ENCODE results near the gene TPPP. TPM values are rescaled to one million over a fixed set of nuclear protein-coding genes. Genes with fewer than 3 reads are reported as not detected.
"Not testable (repeated sequence)": the region's sequence is repeated elsewhere in the genome, so short reads cannot be mapped to it uniquely, and the experiment has no call there.

Gene TPPP
- total and polyA plus RNA-seq, 2 donors (not counting 1 experiment from before 2014, with no cell fraction given): 0.06 TPM; not detected in 1

DNA sequence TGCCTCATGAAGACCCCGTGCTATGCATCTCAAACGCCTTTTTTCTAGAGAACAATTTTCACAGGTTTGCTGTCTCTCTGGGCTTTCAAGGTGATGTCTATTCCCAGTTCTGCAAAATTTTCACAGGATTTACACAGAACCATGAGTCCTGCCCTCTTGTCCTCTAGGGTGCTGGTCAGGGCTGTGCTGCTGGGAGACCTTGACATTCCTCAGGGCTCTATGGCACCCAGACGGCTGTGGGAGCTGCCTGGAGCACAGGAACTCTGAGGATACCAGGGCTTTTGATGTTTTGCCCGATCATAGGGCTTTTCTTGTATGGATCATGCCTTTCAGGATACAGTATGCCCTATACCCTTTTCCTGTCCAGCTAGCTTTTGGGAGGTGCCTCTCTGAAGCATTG is 22.5 kb upstream of the TPPP start:
- H3K27ac Mint-ChIP-seq; H3K27ac ChIP-seq (ENCODE audit: low read length in 2 of 2); H3K4me3 Mint-ChIP-seq; intact Hi-C loops (cut with micrococcal nuclease); H3K4me3 ChIP-seq (ENCODE audit: control extremely low read depth in 1 of 5, extremely low read depth in 1 of 5, insufficient read depth in 1 of 5, low read depth in 2 of 5, low read length in 4 of 5); ATAC-seq (ENCODE audit: low read depth); H3K4me1 Mint-ChIP-seq; H3K9ac ChIP-seq (ENCODE audit: low read length); H3K4me1 ChIP-seq (ENCODE audit: control insufficient read depth in 2 of 2, insufficient read depth in 2 of 2, low read length in 2 of 2); POLR2A ChIA-PET; H2AFZ ChIP-seq (ENCODE audit: insufficient read depth, low read depth, low read length, poor library complexity, severe bottlenecking); H3K79me2 ChIP-seq (ENCODE audit: control insufficient read depth, insufficient read depth, low read length); H3K4me2 ChIP-seq (replicated peaks; ENCODE audit: low read depth, low read length, poor library complexity, severe bottlenecking); H4K20me1 ChIP-seq (ENCODE audit: control insufficient read depth, insufficient read depth, low read length, poor library complexity, severe bottlenecking); CTCF ChIA-PET; DNase-seq; H3K36me3 ChIP-seq (replicated peaks in 1 of 2; ENCODE audit: control extremely low read depth in 1 of 2, control insufficient read depth in 1 of 2, extremely low read depth in 1 of 2, insufficient read depth in 2 of 2, low read length in 1 of 2): not testable (repeated sequence)
- peaks cover 14% of the 10 kb centered on the region for H3K9me3 Mint-ChIP-seq (ENCODE audit: insufficient read depth)
- WGBS (ENCODE audit: insufficient coverage): 80% methylated on average over 2 of the region's 4 CpGs
- H3K27me3 Mint-ChIP-seq: peaks cover 29% of the 10 kb centered on the region
- peaks cover 0 to 11% (median 7%) of the 10 kb centered on the region in 4 experiments for H3K27me3 ChIP-seq (replicated peaks in 1 of 4; ENCODE audit: control extremely low read depth in 1 of 4, control insufficient read depth in 3 of 4, insufficient read depth in 4 of 4, low read length in 3 of 4)
- H3K9me3 ChIP-seq (ENCODE audit: control extremely low read depth in 1 of 3, control insufficient read depth in 2 of 3, insufficient read depth in 1 of 3, low read length in 2 of 3): peaks cover 0 to 12% (median 8%) of the 10 kb centered on the region in 3 donors

DNA sequence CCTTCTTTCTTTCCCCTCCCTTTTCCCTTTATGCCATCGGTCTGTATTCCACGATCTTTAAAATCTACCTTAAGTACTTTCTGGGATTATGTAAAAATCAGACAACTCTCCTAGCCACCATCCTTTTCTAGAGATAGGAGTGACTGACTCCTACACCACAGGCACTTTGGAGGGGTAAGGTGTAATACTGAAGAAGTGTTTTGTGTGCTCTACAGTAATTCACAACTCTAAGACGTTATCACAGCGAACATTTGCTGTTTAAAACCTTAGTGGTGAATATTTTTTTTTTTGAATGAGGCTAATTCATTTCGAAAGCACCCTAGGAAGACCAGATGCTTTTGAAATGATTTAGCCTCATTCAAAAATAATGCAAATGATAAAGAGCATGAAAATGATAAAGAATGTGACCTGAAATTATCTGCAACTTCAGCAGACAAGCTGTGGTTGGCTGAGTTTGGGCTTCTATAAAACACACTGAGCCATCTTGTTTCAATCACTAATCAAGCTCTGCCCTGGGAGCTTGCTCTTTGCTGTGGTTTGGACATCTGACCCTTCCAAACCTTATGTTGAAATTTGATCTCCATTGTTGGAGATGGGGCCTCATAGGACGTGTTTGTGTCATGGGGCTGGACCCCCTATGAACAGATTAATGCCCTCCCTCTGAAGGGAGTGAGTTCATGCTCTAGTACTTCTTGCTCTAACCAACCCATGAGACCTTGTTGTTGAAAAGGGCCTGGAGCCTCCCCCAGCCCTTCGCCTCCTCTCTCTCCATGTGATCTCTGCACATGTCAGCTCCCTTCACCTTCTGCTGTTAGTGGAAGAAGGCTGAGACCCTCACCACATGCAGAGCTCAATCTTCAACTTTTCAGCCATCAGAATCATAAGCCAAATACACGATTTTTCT is 21.3 kb upstream of the TPPP start:
- H3K9me3 Mint-ChIP-seq (ENCODE audit: insufficient read depth); POLR2A ChIA-PET; H3K36me3 ChIP-seq (replicated peaks in 1 of 2; ENCODE audit: control extremely low read depth in 1 of 2, control insufficient read depth in 1 of 2, extremely low read depth in 1 of 2, insufficient read depth in 2 of 2, low read length in 1 of 2); intact Hi-C loops (cut with micrococcal nuclease); H3K79me2 ChIP-seq (ENCODE audit: control insufficient read depth, insufficient read depth, low read length); ATAC-seq (ENCODE audit: low read depth); H3K27ac Mint-ChIP-seq; DNase-seq; H4K20me1 ChIP-seq (ENCODE audit: control insufficient read depth, insufficient read depth, low read length, poor library complexity, severe bottlenecking); H3K4me2 ChIP-seq (replicated peaks; ENCODE audit: low read depth, low read length, poor library complexity, severe bottlenecking); CTCF ChIA-PET; H3K4me1 Mint-ChIP-seq; H3K9ac ChIP-seq (ENCODE audit: low read length); H3K27ac ChIP-seq (ENCODE audit: low read length in 2 of 2); H3K4me3 Mint-ChIP-seq; H3K4me3 ChIP-seq (ENCODE audit: control extremely low read depth in 1 of 5, extremely low read depth in 1 of 5, insufficient read depth in 1 of 5, low read depth in 2 of 5, low read length in 4 of 5); H3K4me1 ChIP-seq (ENCODE audit: control insufficient read depth in 2 of 2, insufficient read depth in 2 of 2, low read length in 2 of 2); H2AFZ ChIP-seq (ENCODE audit: insufficient read depth, low read depth, low read length, poor library complexity, severe bottlenecking): not testable (repeated sequence)
- whole genome bisulfite sequencing (ENCODE audit: insufficient coverage): no CpG with 5 or more reads among the region's 8 CpGs
- Histone ChIP-seq H3K27me3 (replicated peaks in 1 of 4; ENCODE audit: control extremely low read depth in 1 of 4, control insufficient read depth in 3 of 4, insufficient read depth in 4 of 4, low read length in 3 of 4) (peaks cover 0 to 12% (median 7%) of the 10 kb centered on the region in 4 experiments), H3K9me3 (ENCODE audit: control extremely low read depth in 1 of 3, control insufficient read depth in 2 of 3, insufficient read depth in 1 of 3, low read length in 2 of 3) (peaks cover 0 to 12% (median 4%) of the 10 kb centered on the region in 3 donors)
- peaks cover 29% of the 10 kb centered on the region for H3K27me3 Mint-ChIP-seq

DNA sequence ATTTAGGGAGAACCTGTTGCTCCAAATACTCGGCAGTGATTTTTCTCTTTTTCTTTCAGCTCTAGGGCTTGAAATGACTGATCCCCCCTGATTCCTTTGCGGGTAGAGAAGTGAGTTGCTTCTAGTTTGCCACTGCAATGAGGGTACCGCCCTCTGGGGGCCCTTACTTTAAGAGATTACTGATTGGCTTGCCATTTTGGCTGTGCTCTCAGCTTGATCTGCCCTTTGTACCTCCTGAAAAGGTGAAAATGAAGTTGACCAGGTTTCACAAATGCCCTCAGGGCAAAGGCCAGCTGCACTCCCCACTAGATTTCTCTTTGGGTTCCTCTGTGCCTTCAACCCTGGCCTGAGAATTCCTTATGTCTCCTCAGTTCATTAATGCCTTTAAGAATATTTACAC is 20.5 kb upstream of the TPPP start:
- no CpG with 5 or more reads among the region's 3 CpGs for WGBS (ENCODE audit: insufficient coverage)
- ATAC-seq (ENCODE audit: low read depth); H3K9me3 Mint-ChIP-seq (ENCODE audit: insufficient read depth); H3K9ac ChIP-seq (ENCODE audit: low read length); intact Hi-C loops (cut with micrococcal nuclease); H3K36me3 ChIP-seq (replicated peaks in 1 of 2; ENCODE audit: control extremely low read depth in 1 of 2, control insufficient read depth in 1 of 2, extremely low read depth in 1 of 2, insufficient read depth in 2 of 2, low read length in 1 of 2); H3K4me3 Mint-ChIP-seq; H3K4me1 ChIP-seq (ENCODE audit: control insufficient read depth in 2 of 2, insufficient read depth in 2 of 2, low read length in 2 of 2); H4K20me1 ChIP-seq (ENCODE audit: control insufficient read depth, insufficient read depth, low read length, poor library complexity, severe bottlenecking); H3K4me1 Mint-ChIP-seq; CTCF ChIA-PET; H3K27ac ChIP-seq (ENCODE audit: low read length in 2 of 2); H3K27ac Mint-ChIP-seq; H2AFZ ChIP-seq (ENCODE audit: insufficient read depth, low read depth, low read length, poor library complexity, severe bottlenecking); H3K79me2 ChIP-seq (ENCODE audit: control insufficient read depth, insufficient read depth, low read length); H3K4me2 ChIP-seq (replicated peaks; ENCODE audit: low read depth, low read length, poor library complexity, severe bottlenecking); POLR2A ChIA-PET; DNase-seq; H3K4me3 ChIP-seq (ENCODE audit: control extremely low read depth in 1 of 5, extremely low read depth in 1 of 5, insufficient read depth in 1 of 5, low read depth in 2 of 5, low read length in 4 of 5): not testable (repeated sequence)
- H3K27me3 Mint-ChIP-seq: peaks cover 26% of the 10 kb centered on the region
- Histone ChIP-seq H3K27me3 (replicated peaks in 1 of 4; ENCODE audit: control extremely low read depth in 1 of 4, control insufficient read depth in 3 of 4, insufficient read depth in 4 of 4, low read length in 3 of 4) (peaks cover 0 to 12% (median 7%) of the 10 kb centered on the region in 4 experiments), H3K9me3 (ENCODE audit: control extremely low read depth in 1 of 3, control insufficient read depth in 2 of 3, insufficient read depth in 1 of 3, low read length in 2 of 3) (peaks cover 0 to 17% (median 4%) of the 10 kb centered on the region in 3 donors)

Data from B cell (primary cell).